Kidney epithelial cell (primary cell): ENCODE measurements around the gene BCL2L13. TPM values are rescaled to one million over a fixed set of nuclear protein-coding genes. Genes with fewer than 3 reads are reported as not detected.

ENCODE experiments used
- DNase-seq: peaks from one replicate; pipeline ENCODE4 v3.0.0-alpha.2; 2010; ENCODE audit warnings: low read depth
- H3K27me3 ChIP-seq: 2 replicates; pipeline ENCODE4 v1.6.0; 2011; ENCODE audit warnings: low read length; ENCODE audit not compliant: control insufficient read depth, insufficient read depth
- H3K36me3 ChIP-seq: 2 replicates; pipeline ENCODE4 v1.5.1; 2011; ENCODE audit warnings: low read length; ENCODE audit not compliant: control insufficient read depth, insufficient read depth
- H3K4me3 ChIP-seq: 2 replicates; pipeline ENCODE4 v1.5.1; 2011; ENCODE audit warnings: low read depth, mild to moderate bottlenecking, control low read depth, low read length
- CTCF ChIP-seq: IDR thresholded peaks from 2 replicates; pipeline ENCODE4 v1.5.1; 2011; ENCODE audit warnings: mild to moderate bottlenecking, moderate library complexity, low read length, control low read depth, inconsistent platforms; ENCODE audit not compliant: insufficient read depth, poor library complexity, severe bottlenecking
- total RNA-seq: library from RNA; depleted of rRNA; stranded (reverse); fragments of >200 nt; gene quantifications from 2 replicates; pipeline ENCODE4 v1.2.3, GENCODE V29; 2015

The BCL2L13 gene
- total RNA-seq, 1 donor from 2014 or later, result 58.4 TPM

- no peak for TF ChIP-seq CTCF
- Histone ChIP-seq H3K4me3 (peak overlapping the region; percentile 16), H3K36me3 (no peaks in the 10 kb centered on the region), H3K27me3 (no peaks in the 10 kb centered on the region)
- no peak for DNase-seq
These were observed 69.0 kb downstream of the BCL2L13 start for GRCh38 chr22:17707526-17707925.

- Histone ChIP-seq H3K36me3 (no peaks in the 10 kb centered on the region), H3K27me3 (no peaks in the 10 kb centered on the region), H3K4me3 (no peak overlapping the region)
- DNase-seq, result no peak
- no peak for TF ChIP-seq CTCF
These were observed 71.5 kb downstream of the BCL2L13 start for GRCh38 chr22:17710023-17710422.

- H3K36me3 ChIP-seq, result no peaks in the 10 kb centered on the region
- TF ChIP-seq CTCF, result no peak
- H3K27me3 ChIP-seq, result no peaks in the 10 kb centered on the region
- no peak for DNase-seq
- H3K4me3 ChIP-seq, result no peak overlapping the region
These were observed 73.9 kb downstream of the BCL2L13 start for GRCh38 chr22:17712441-17712840.

- H3K4me3 ChIP-seq, result no peak overlapping the region
- H3K36me3 ChIP-seq, result no peaks in the 10 kb centered on the region
- DNase-seq, result no peak
- no peak for TF ChIP-seq CTCF
- no peaks in the 10 kb centered on the region for H3K27me3 ChIP-seq
These were observed 78.0 kb downstream of the BCL2L13 start for GRCh38 chr22:17716529-17716928.

- Histone ChIP-seq H3K36me3 (no peaks in the 10 kb centered on the region), H3K27me3 (no peaks in the 10 kb centered on the region), H3K4me3 (no peak overlapping the region)
- no peak for DNase-seq
- no peak for TF ChIP-seq CTCF
These were observed 79.2 kb downstream of the BCL2L13 start for GRCh38 chr22:17717708-17718107.

- DNase-seq, result no peak
- Histone ChIP-seq H3K27me3 (no peaks in the 10 kb centered on the region), H3K36me3 (no peaks in the 10 kb centered on the region), H3K4me3 (no peak overlapping the region)
- TF ChIP-seq CTCF, result no peak
These were observed 81.4 kb downstream of the BCL2L13 start for GRCh38 chr22:17719911-17720310.
